ENCODE data around the gene MACROD2.

Gene MACROD2

DNA sequence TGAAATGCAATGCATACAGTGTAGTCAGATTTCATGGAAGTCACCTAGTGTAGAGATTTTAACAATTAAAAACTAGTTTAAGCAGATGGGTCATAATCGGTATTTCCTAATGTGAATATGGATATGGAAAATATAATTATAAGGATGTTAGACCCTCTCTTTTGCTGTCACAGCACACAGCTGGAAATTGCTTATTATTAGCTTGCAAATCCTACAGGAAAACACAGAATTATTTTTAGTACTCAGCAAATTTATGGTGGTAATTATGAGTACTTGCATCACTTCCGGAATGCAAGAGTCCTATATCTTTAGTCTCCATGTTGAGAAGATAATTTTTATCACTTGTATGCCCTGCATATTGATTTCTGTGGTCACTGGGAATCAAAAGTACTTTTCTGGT is 1584.4 kb downstream of the MACROD2 start:
- no peak for DNase-seq

DNA sequence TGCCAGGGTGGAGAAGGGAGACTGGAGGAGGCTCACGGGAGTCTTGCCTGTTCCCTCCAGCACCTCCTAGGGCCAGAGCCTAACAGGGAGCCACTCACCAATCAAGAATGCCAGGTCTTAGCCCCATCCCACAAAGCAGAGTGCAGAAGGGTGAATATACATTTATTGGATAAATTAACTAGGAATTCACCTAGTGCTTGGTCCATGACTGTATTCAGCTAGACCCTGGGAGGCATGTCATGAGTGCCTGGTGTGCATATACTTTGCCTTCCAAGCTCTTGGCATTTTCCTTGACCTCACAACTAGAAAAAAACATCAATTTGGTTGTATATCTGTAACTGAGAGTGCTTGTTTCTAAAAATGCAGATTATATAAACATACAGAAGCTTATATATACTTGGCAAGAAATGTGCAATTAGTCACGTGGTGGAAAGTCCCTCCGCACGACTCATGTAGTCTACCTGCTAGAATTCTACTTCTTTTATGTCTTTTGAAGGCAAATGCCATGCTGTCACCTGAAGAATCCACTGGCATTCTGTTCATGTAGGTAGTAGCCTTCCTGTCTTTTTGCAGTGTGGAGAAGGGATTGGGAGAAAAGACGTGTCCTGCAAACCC is 1586.9 kb downstream of the MACROD2 start:
- DNase-seq = no peak

GRCh38 chr20:15584507-15584906 is 1589.2 kb downstream of the MACROD2 start:
- DNase-seq = no peak

GRCh38 chr20:15593081-15593480 is 1597.8 kb downstream of the MACROD2 start:
- DNase-seq = no peak

DNA sequence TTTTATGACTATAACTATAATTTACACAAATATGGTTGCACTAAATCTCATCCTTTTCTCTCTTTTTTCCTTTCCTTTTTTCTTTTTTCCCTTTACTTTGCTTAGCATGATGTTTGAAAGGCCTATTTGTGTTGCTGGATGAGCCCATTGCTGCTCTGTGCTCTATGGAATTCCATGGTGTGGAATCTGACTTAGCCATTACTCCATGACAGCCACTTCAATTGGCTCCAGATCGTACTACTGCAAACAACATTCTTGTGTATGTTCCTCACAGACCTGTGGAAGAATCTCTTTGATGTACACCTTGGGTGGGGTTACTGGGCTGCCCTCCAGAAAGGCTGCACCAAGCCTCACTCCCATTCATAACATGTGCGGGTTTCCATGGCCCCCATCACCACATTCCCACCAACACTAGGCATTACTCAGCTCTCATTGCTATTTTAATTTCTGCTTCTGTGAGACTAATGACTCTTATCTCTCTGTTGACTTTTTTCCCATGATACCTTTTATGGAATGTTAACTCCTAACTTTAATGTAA is 1598.9 kb downstream of the MACROD2 start:
- no peak for DNase-seq

DNA sequence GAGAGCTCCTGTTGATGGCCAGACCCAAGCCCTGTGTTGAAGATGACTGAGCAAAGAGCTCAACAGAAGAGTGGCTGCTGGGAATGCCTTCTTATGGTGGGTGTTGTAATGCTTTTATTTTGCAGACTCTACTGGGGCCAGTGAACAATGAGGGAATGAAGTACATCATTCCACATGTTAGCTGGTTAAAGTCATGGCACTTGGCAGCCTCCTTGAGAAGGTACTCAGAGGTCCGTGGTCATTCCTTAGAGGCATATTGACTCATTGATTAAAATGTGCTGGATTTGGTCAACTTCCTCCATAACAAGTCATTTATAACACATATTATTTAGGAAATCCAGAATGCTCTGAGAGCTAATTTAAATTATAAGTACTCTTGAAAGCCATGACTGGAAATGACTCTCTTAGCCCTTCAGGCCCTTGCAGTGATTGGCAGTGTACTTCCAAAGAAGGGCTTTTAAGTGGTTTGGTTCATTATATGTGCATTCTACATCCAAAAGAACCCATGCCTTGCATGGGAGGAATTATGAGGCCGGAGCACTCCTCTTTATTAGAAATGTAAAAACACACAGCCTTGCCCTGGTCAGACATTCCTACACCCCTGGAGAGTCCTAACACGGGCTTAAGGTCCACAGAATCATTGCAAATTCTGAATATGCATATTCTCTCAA is 1601.0 kb downstream of the MACROD2 start:
- DNase-seq = no peak

DNA sequence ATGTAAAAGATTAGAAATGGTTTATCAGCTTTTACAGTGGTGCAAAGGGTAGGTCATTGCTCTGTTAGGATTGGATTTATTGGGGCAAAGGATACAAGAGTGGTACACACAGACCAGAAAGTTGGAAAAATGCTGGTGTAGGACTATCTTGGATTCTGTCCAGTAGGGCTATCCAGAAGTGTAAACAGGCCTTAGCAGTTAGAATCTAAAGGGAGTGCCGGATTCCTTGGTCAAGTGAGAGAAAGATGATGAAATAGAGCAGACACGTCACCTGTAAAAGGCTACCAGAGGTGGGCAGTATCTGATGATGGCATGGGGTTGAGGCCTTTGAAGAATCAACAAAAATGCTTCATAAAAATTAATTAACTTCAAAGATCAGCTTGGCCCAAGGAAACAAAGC is 1602.0 kb downstream of the MACROD2 start:
- no peak for DNase-seq

DNA sequence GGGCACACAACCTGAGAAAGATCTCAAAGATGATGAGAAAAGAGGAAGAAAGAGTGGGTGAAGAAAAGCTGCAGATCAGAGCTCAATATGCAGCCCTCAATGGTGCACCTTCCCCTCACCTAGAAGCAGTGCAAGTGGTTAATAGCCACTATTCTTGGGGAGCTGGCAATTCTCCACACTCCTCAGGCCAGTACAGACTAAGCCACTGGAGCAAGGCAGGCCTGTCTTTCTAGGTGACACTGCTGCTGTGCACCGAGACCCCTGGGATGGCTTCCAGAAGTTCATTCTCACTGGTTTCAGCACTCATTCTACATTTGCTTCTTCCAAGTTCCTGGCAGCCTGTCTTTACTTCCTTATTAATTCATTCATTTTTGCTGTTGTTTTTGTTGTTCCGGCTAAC is 1604.6 kb downstream of the MACROD2 start:
- no peak for DNase-seq

- DNase-seq = no peak
These were observed 1605.2 kb downstream of the MACROD2 start for GRCh38 chr20:15600565-15600964.

DNA sequence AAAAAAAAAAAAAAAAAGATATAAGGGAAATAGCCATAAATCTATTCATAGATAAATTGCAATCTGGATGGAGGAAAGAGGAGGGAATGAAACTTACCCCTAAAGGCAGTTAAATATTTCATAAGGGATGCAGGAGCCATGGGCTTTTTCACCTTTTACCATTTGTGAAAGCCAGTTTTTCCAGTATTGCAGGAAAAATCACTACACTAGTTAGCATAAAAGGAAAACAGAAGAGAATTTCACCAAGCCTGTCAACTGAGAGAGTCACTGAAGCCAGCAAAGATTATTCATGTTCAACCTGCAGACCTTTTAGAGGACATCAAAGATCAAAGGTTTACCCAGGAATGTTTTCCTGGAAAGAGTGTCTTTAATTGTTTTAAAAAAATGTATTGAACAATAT is 1608.2 kb downstream of the MACROD2 start:
- DNase-seq = no peak

DNA sequence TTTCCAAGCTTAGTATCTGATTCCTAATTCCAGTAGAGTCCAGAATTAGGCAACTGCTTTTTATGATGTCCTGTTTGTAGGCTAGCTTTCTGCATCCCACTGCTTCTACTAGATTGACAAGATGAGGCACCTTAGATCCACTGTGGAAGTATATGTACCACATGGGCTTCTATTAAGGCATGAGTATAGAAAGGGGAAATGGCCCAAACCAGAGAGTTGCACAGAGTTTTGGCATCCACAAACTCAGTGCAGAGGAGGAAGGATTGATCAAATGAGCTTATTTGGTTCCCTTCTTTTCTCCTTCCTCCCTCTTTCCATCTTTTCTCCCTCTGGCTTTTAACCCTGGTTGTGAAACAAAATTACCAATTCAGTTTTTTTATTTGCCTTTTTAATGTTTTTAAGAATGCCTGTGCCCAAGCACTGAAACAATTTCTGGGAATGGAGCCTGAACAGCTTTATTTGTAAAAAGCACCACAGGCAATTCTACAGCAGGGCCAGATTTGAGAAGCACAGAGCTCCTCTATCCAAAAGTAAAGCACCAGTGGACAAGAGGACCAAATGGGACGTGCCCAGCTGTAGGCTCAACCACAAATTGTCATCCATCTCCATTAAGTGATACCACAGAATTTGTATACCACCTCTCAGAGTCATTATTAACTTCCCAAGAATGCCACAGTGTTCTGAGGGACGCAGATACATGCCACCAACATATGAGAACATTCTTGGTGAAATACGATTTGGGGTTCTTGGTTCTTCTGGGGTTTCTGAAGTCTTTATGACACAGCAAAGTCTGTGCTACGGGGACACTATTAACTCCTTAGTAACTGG is 1608.9 kb downstream of the MACROD2 start:
- DNase-seq = no peak

DNA sequence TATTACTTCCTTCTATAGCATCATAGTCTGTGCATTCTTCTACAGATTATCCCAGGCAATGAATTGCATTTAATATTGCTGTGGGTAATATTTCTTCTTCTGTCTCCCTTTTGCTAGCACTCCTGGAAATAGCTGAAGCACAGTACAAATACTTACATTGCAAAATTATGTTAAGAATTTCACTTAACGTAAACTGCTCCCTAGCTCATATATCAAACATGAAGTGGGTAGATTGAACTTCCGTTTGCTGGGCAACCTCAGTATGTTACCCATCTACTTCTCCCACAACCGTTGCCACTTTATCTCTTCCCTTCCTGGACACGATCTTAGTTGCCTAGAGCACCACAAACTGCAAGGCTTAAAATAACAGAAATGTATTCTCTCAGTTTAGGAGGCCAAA is 1614.6 kb downstream of the MACROD2 start:
- no peak for DNase-seq

DNA sequence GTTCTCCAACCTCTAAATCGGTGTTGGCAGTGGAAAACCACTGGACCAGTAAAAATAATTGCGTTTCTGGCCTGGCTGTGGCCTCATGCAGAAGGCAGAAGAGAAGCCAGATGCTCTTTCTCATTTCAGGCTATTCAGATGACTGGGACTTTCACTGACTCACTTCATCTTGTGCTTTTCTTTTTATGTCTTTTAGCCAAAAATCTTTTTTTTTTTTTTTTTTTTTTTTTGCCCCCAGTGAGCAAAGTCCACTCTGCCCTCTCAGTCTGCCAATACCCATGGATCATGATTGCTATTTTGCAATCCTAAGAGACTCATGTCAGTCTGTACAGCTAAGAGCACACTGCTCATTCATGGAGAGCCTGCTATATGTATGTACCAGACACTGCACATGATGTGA is 1615.5 kb downstream of the MACROD2 start:
- DNase-seq = no peak

DNA sequence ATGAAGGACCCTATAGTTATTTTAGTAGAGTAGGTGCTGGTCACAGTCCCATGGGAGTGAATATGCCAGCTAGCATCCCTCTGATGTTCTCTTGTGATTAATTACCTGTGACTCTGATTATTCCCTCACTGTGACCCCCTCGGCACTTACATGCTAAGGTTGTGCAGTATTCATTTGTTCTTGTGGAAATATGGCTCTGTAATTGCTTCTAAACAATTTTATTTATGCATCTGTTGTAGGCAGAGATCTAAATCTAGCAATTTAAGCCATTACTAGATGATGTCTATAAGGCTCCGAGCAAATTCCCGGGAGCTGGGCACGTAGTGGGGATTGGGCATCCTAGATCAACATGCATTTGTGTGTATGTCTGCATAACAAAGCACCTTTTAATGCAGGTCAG is 1616.2 kb downstream of the MACROD2 start:
- no peak for DNase-seq

DNA sequence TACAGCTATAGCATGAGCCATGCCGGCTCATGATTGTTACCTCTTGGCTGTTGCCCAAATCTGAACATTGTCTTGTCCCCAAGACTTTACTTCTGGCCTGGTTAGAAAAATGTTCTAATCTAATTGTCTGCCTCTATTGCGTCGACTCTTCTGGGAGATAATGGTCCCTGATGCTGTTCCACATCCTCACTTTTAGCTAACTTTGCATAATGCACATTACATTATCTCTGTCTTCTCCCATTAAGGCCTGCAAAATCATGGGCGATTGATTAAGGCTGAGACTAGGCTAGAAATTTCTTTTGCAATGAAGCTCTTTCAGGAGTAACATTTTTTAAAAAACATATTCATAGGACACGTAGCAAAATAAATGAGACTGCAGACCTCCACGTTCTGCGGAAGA is 1616.9 kb downstream of the MACROD2 start:
- DNase-seq = no peak

DNA sequence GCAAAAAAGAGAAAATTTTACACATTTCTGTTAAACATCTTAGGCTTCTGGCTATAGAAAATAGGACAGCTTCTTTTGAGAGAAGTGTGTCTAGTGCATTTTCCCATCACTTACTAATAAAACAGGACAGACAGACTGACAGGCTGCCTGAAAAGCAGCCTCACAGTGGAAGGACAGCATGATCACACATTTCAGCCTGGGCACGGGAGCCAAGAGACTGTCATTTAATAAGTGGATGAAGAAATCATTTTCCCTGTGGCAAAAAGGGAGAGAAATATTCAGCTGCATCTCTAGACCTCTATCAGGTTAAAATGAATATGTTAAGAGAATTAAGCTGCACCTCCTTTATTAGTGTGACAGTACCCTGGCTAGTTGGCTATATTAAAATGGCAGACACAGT is 1617.5 kb downstream of the MACROD2 start:
- no peak for DNase-seq

- no peak for DNase-seq
These were observed 1618.2 kb downstream of the MACROD2 start for GRCh38 chr20:15613530-15613929.

GRCh38 chr20:15616626-15617025 is 1621.3 kb downstream of the MACROD2 start:
- DNase-seq = no peak

GRCh38 chr20:15618110-15618509 is 1622.8 kb downstream of the MACROD2 start:
- no peak for DNase-seq

GRCh38 chr20:15618912-15619311 is 1623.6 kb downstream of the MACROD2 start:
- no peak for DNase-seq

- no peak for DNase-seq
These were observed 1624.0 kb downstream of the MACROD2 start for GRCh38 chr20:15619341-15619740.

- no peak for DNase-seq
These were observed 1624.5 kb downstream of the MACROD2 start for GRCh38 chr20:15619816-15620215.

- no peak for DNase-seq
These were observed 1627.1 kb downstream of the MACROD2 start for GRCh38 chr20:15622368-15622767.

DNA sequence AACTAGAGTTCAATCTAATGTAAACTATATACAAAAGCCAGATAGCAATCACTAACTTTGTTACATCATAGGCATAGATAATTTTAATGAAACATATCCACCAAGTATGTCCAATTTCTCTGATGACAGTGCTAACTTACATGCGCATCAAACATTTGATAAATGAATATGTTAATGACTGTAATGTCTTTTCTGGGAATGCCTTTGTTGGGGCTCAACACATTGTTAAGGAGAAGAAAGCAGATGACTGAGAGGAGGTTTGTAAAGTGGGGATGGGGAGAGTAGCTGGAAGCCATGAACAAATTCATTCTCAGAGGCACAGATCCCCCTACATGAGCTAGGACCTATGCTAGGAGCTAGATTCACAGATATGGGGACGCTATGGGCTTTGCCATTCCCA is 1627.9 kb downstream of the MACROD2 start:
- no peak for DNase-seq
